ENCODE data around the gene ATF6B.
"Not testable (repeated sequence)": the region's sequence is repeated elsewhere in the genome, so short reads cannot be mapped to it uniquely, and the experiment has no call there.

The ATF6B gene

DNA sequence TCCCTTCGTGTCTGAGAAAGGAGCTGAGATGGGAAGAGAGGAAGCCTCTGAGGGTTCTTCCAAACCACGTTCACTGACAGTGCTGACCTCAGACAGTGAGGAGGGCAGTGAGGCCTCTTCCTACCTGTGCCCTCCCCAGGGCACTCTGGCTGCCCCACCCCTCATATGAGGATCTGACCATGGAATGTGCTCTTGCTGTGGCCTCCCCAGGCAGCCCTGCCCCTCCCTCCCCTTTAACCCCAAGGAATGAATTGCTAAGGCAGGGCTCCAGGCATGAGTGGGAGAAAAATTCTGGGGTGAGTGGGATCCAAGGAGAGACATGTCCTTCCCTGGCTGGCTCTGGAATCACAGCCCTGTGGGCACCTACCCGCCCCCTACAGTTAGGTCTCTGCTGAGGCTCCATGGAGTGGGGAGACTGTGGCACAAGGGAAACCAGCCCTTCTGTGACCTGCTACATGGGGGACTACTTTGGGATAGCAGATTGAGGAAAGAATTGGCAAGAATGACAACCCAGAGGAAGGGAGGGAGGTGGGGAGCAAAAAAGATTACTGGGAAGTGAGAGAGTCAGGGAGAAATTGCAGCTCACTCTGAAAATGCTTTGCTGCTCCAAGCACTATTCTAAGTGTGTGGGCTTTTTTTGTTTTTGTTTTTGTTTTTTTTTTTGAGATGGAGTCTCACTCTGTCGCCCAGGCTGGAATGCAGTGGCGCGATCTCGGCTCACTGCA is 48.3 kb downstream of the ATF6B start:
- DNase-seq, result no peak

DNA sequence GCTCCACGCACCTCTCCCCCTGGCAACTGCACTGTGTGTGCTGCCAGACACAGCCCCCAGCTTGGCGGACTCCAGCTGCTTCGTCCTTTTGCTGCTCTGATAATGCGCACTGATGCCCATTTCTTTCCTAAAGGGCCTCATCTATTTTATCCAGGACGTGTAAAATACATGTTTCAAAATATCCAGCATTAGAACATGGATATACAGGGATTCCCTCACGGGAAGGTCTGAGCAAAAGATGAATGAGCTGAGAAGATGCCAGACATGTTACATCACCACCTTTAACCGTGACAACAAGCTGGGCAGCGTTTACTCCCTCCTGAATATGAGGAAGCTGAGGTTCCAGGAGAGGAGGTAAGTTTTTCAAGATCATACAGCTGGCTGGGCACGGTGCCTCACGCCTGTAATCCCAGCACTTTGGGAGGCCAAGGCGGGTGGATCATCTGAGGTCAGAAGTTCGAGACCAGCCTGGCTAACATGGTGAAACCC is 51.7 kb downstream of the ATF6B start:
- DNase-seq, result no peak

DNA sequence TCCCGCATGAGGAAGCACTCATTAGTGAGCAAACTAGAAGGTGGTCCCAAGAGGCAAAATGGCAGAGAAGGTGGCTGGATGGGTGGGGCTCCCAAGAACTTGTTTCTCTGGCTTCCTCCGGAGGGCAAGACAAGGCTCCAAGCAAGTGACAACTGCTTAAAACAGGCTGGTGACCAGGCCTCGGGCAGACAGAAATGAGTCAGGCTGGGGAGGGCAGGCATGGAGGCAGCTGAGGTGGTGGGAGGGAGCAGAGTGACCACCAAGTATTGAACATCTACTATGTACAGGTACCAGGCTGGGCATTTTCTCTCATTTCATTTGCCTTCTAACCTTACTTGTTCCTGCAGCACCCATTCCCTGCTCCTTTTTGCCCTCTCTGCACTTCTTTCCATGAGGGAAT is 52.3 kb downstream of the ATF6B start:
- no peak for DNase-seq

DNA sequence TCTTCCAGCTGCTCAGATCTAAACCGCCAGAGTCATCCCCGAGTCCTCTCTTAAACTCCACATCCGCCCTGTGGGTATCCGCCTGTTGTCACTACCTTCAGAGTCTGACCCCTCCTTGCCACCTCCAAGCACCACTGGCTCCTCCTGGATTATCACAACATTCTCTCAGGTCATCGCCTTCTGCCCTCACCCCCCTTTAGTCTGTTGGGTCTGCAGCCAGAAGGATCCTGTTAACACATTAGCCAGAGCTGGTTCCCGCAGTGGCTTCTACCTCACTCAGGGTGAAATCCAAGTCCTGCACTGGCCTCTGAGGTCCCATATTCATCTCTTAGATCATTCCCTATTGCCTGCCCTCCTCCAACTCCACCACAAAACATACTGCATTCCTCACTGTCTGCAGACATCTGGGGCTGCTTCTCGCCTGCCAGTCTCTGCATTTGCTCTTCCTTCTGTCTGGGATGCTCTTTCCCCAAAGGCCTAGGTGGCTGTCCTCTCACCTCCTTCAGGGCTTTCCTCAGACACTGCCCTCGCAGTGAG is 53.0 kb downstream of the ATF6B start:
- DNase-seq, result no peak

DNA sequence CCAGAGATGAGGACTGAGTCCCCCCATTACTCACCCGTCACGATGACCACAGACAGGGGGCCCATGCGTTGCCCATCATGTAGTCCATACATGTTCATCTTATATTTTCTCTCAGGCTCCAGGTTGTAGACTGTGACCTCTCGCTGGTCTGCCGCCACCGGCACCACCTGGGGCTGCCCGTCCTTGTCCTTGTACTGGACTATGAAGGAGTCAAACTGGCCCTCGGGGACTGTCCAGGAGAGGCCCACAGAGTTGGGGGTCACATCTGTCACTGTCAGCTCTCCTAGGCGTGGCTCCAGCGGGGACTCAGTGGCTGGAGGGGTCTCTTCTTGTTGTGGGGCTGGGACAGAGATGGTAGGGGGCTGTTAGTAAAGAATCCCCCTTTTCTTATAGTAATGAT is 54.4 kb downstream of the ATF6B start:
- DNase-seq, result no peak

DNA sequence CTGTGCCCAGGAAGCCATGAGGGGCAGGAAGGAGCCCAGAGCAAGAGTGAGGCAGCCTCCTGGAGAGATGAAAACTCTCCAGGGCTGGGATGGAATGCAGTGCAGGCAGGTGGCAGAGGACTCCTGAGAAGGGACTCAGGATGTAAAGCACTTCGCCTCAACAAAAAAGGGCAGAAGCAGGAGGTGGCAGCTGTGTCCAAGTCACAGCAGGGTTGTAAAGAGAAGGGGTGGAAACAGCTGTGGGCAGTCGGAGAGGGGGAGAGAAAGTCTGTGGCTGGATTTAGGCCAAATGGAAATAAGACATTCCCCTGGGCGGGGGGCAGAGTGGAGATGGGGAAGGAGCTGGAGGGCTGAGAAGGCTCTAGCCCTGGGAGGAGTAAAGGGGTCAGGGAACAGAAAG is 54.9 kb downstream of the ATF6B start:
- no peak for DNase-seq

DNA sequence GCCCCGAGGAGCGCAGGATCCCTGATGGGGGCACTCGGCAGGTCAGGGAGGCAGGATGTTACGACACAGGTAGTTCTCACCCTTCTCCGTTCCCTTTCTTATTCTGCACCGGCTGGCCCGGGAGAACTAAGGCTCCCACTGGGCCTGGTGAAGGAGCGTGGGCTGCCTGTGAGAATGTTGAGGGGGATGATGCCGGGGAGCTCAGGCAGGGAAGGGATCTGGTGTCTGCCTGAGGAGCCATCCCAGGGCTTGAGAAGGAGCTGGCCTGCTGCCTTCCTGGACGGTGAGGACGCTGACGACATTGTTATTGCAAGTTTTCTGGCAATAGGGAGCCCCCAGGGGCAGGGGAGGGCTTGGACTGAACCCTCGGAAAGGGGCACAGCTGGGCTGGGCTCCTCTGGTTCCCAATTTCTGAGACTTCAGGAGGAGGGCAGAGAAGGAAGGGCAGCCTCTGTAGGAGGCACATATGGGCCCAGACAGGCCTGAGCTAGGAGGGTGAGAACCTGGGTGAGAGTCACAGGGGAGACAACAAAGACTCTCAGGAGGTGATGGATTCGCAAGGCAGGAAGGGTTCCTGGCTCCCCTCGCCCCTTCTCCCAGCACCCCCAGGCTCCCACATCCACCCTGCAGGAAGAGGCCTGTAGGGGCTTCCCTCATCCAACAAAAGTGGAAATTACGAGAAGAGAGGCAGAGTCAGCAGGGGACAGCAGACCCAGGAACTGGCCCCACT is 57.1 kb downstream of the ATF6B start:
- DNase-seq, result no peak

DNA sequence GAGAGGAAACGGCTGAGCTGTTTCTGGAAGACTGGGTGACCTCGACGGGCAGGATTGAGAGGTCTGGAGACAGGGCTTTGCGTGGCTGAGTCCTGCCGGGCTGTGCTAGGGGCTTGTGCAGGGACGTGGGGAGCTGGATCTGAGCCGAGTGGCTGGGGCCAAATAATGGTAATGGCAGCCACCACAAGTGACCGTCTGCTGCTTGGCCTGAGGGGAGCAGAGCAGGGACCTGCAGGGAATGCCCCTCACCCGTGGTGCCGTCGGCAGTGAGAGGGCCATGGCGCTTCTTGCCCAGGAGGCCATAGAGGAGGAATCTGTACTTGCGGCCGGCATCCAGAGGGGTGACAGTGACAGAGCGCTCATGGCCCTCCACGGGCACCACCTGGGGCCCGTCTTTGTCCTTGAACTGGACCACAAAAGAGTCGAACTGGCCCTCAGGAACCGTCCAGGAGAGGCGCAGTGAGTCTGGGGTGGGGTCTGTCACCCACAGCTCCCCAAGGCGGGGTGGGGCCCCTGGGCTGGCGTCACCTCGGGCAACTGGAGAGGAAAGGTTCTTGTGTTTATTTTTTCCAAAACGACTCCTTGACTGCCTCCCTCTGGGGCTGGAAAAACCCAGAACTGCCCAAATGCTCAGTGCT is 58.0 kb downstream of the ATF6B start:
- no peak for DNase-seq

DNA sequence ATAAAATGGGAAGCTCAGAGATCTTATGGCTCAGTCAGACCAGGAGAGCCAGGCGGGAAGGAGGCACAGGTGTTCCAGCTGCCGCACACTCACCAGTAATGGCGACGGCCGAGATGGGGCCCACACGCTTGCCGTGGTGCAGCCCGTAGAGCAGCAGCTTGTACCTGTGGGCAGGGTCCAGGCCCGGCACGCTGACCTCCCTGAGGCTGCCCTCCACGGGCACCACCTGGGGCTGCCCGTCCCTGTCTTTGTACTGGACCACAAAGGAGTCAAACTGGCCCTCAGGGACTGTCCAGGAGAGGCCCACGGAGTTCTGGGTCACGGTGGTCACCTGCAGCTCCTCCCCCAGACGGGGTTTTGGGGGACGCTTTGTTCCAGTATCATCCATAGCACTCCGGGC is 58.6 kb downstream of the ATF6B start:
- DNase-seq, result no peak

DNA sequence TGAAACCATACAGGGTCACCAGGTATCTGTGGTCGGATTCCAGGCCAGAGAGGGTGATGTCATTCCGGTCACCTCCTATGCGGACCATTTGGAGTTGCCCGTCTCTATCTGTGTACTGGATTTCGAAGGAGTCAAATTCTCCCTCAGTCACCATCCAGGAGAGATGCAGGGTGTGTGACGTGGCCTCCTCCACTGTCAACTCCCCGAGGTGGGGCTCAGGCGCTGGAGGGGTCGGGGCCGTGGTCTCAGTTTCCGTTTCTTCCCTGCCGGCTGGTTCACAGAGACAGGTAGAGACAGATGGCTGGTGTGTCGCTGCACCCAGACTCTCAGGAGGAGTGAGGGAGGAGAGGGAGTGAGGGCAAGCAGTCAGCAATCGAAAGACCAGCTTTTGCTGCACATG is 59.2 kb downstream of the ATF6B start:
- no peak for DNase-seq

DNA sequence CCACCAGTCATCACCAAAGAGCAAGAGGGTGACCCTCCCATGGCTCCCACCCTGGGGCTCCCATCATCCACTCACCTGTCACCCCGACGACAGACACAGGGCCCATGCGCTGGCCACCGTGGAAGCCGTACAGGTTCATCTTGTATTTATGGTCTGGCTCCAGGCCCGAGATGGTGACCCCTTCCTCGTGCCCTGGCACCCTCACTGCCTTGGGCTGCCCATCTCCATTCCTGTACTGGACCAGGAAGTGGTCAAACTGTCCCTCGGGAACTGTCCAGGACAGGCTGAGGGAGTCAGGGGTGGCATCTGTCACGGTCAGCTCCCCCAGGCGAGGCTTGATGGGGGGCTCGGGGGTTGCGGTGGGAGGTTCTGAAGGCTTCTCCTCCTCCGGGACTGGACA is 59.7 kb downstream of the ATF6B start:
- not testable (repeated sequence) for DNase-seq

DNA sequence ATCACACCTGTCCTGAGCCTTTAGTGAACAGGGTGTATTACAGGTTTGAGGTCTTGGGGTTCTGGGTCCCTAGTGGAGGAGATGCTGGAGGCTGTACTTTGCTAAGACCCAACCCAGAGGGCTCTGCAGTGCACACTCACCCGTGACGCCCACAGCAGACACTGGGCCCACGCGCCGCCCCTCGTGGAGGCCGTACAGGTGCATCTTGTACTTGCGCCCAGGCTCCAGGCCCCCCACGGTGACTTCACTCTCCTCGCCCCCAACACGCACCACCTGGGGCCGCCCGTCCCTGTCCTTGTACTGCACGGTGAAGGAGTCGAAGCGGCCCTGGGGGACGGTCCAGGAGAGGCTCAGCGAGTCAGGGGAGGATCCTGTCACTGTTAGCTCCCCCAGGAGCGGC is 60.5 kb downstream of the ATF6B start:
- DNase-seq, result not testable (repeated sequence)
